ENCODE data around the gene FAM13C.
"Not testable (repeated sequence)": the region's sequence is repeated elsewhere in the genome, so short reads cannot be mapped to it uniquely, and the experiment has no call there.

FAM13C gene

DNA sequence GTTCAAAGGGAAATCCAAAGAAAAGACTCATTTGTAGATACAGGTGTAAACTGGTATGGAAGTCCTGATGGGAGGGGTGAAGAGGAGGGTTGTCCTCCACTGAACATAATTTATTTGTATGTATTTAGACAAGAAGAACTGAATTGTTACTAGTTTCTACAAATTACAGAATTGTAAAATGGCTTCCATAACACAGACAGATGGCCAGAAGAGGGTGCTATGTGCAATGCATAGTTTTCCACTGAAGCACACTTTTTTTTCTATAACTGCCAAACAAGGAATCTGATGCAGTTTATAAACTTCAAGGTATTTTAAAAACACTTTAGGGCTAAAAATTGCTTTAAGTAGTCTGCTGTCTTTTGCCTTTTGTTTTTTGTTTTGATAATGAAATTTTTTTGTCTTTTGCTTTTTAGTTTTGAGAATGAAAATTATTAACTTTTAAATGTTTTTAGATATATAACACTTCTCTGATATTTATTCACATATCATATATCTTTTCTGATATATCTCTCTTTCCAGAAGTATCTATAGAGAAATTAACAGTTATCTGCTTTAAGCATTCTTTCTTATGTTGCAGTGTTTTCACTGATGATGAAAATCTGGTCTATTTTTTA lies 127.4 kb downstream of the FAM13C start:
- no peak for DNase-seq (ENCODE audit: low read depth in 3 of 3)

DNA sequence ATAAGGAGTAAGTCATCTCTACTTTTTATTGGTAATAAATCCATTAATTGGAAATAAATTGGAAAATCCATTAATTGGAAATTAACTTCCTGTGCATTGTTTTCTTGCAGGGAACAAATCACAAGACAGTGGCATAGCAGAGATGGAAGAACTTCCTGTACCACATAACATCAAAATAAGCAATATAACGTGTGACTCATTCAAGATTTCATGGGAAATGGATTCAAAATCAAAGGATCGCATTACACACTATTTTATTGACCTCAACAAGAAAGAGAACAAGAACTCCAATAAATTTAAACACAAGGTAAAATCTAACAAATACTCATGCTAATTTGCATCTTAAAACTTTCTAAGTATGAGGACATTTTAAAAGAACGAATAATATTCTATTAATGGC lies 128.2 kb downstream of the FAM13C start:
- no peak for DNase-seq (ENCODE audit: low read depth in 3 of 3)

DNA sequence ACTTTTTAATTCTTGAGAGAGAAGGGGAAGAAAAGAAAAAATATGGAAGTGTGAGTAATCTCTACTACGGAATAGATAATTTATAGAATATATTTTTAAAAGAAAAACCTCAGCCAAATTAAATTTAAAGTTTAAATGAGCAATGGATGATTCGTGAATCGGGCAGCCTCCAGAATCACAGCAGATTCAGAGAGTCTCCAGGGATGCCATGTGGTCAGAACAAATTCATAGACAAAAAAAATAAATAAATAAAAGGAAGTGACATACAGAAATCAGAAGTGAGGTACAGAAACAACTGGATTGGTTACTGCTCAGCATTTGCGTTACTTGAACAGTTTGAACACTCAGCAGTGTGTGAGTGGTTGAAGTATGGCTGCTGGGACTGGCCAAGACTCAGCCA lies 132.9 kb downstream of the FAM13C start:
- no peak for DNase-seq (ENCODE audit: low read depth in 3 of 3)

DNA sequence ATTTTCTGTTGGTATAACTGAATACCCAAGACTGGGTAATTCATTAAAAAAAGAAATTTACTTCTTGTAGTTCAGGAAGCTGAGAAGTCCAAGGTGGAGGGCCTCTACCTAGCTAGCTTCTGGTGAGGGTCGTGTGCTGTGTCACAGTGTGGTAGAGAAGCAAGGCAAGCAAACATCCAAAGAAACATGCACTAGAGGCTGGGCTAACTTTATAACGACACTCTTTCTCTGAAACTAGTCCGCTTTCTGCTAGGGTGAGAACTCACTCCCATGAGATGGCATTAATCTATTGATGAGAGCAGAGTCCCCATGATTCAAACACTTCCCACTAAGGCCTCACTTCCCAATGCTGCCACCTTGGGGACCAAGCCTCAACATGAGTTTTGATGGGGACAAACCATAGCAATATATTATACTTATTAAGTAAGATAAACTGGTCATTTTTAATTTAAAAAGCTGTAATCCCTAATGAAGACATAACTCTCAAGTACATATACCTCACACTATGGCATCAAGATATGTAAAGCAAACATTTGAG lies 135.1 kb downstream of the FAM13C start:
- DNase-seq (ENCODE audit: low read depth in 3 of 3) = no peak

DNA sequence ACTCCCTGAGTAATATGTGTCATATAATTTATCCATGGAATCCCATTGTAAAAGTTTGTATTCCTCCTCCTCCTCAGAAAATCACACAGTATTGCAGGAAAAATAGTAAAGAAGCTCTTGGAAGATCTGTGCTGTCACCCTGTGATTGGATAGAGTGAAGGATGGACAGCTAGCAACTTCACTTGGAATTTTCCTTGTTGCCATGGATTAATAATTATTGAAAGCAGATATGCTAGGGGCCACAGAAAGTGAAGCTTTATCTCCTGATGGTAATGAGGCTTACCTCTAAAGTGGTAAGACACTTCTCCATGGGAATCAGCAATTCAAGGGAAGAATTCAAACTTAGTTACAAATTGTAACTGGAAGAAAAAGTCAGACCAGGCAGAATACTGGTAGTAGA lies 137.1 kb downstream of the FAM13C start:
- no peak for DNase-seq (ENCODE audit: low read depth in 3 of 3)

DNA sequence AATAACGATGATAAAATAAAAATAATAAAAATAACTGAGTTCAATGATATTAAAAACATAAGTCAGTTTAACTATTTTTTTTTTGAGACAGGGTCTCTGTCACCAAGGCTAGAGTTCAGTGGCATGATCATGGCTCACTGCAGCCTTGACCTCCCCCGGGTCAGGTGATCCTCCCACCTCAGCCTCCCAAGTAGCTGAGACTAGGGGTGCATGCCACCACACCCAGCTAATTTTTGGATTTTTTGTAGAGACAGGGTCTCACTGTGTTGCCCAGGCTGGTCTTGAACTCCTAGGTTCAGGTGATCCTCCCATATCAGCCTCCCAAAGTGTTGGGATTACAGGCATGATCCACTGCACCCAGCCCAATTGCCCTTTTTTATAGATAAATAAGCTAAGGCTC lies 138.8 kb downstream of the FAM13C start:
- not testable (repeated sequence) for DNase-seq (ENCODE audit: low read depth in 3 of 3)

DNA sequence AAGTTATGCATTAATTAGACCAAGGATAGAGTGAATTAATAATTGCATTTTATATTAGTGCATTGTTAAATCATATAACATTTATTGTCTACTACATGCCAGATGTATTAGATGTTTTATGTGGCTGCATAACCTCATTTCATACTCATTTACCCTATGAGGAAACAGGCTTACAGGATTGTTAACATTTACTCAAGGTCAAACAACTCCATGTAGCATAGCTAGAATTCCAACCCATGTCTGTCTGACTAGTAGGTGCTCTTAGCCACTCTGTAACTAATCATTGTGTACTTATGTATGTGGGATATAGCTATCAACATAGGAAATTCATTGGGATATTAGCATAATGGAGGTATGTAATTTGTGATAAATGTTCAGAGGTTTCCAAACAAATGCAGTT lies 139.6 kb downstream of the FAM13C start:
- no peak for DNase-seq (ENCODE audit: low read depth in 3 of 3)

DNA sequence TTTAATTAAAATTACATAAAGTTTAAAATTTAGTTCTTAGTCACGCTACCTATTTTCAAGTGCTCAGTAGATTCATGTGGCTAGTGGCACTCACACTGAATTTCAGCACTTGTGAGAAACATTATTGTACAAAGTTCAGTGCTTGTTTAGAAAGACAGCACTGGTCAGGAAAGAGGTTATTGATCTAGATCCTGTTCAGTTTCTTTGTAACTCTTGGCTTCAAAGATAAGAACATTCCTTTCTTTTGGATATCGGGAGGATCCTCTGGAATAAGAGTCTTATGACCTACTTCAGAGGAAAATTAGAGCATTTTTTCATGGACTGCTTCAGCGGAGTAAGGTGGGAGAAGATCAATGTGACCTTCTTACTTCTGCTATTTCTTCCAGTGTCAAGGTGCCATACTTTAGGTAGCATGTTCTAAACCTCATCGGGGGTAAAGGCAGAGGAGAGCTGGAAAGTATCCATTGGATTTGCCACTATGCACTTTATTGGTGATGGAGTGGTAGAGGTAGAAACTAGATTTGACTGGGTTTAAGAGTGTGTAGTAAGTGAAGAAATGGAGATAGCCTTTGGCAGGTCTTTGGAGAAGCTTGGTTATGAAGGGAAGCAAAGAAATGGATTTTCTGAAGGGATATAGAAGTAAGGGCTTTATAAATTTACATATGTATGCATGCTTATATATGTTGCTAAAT lies 146.0 kb downstream of the FAM13C start:
- DNase-seq (ENCODE audit: low read depth in 3 of 3) = no peak

DNA sequence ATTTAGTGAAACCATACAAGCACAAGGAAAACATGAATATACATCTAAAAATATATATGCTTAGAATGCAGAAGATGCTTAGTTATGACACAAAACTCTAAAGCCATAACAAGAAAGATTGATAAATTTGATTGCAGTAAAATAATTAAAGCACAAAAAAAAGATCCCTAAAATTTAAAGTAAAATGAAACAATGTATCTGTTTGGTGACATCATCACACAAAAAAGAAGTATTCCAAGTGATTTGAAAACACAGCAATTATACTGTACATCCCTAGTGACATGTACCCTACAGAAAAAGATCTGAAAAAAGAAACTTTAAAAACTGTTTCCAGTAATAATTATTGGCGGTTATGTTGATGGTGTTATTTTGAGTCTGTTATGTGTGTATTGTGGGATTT lies 148.2 kb downstream of the FAM13C start:
- no peak for DNase-seq (ENCODE audit: low read depth in 3 of 3)

DNA sequence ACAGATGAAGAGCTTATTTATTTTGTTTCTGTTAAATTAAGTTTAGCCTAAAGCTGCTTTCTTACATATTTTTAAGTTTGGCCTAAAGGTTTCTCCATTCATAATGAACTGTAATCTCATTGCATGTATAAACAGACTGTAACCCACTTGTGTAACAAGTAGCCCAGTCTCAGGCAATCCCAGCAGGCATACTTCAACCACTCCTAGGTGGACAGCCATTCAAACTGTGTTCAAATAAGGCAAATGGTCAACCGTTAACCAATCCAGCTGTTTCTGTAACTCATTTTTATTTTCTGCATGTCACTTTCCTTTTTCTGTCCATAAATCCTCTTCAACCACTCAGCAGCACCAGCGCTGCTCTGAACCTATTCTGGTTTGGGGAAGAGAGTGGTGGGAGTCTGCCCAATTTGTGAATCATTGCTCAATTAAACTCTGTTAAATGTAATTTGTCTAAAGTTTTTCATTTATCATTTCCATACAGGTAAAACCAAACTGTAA lies 150.0 kb downstream of the FAM13C start:
- no peak for DNase-seq (ENCODE audit: low read depth in 3 of 3)

DNA sequence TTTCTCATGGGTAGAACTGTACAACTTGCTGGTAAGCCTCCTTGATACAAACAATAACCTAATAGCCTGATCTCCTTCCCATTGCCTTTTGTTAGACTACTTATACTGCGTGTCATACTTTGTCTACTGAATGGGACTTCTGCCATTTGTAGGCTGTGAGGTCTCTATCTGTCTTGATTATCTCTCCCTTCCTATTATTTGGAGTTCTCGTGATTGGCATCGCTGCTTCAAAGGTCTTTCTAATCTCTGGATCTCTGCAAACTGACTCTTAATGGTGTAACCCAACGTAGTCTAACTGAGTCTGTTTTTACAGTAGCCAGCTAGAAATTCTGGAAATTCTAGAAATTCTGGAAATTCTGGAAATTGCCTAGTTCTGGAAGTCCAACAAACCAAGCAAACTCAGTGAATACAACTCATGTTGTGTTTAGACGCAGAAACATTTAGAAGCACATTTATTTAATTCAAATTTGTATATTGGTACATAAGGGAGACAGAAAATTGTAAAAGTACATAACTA lies 156.1 kb downstream of the FAM13C start:
- DNase-seq (ENCODE audit: low read depth in 3 of 3) = no peak
